ENCODE results near the gene PSME1. TPM values are rescaled to one million over a fixed set of nuclear protein-coding genes. Genes with fewer than 3 reads are reported as not detected.

Gene PSME1
- polyA plus RNA-seq, 1 donor from 2014 or later = 55.8 TPM

DNA sequence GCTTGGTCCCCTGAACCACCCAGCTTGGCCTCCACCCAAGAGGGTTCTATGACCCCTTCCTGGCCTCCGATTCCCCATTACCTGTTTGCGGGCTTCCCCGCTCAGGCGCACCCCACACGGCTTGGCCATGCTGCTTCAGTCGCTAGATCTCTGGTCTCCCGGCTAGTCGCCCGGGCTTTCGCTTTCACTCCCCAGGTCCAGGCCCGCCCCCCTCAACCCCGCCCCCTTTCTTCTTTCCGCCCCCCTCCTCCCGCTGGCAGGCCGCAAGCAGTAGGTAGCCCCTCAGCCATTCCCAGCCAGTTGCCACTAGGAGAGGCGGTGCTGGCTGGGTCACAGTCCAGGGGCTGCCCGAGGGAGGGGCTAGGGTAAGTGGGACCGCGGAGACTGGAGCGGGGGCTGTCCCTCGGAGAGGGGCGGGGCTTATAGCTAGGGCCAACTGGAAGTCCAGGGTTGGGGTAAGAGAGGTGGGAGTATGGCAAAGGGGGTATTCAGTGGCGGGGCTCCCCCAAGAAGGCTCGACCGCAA lies 10.5 kb downstream of the PSME1 start, which contains the start of gene PSME2:
Gene PSME2 (minus strand): TSS at position 158 of the 525 bp plus-strand sequence. CDS start 29 bp downstream, at position 129.
- Histone ChIP-seq H3K4me3 (ENCODE audit: low read length) (peak within 1 kb of the TSS; percentile 97), H3K9ac (ENCODE audit: low read length) (peak within 1 kb of the TSS; percentile 79), H3K36me3 (ENCODE audit: insufficient read depth, low read length) (no peaks in the 10 kb centered on the region), H3K27me3 (ENCODE audit: insufficient read depth, low read depth, low read length) (no peaks in the 10 kb centered on the region), H4K20me1 (ENCODE audit: insufficient read depth) (no peaks in the 10 kb centered on the region), H3K4me2 (ENCODE audit: low read length) (peak within 1 kb of the TSS; percentile 84), H2AFZ (ENCODE audit: low read depth, low read length) (peak within 1 kb of the TSS; percentile 95), H3K9me3 (ENCODE audit: low read length) (no peaks in the 10 kb centered on the region), H3K9me2 (ENCODE audit: insufficient read depth, low read length) (no peaks in the 10 kb centered on the region), H3F3A (ENCODE audit: insufficient read depth, low read length, poor library complexity, severe bottlenecking) (peaks cover 3% of the 10 kb centered on the region), H3K79me2 (replicated peaks; ENCODE audit: insufficient read depth, low read length) (peaks cover 9% of the 10 kb centered on the region), H3K27ac (ENCODE audit: low read length) (peak within 1 kb of the TSS; percentile 79)
- TF ChIP-seq TAF1 (IDR thresholded peaks at IDR 0.05; ENCODE audit: low read depth) = peak; percentile 32
- peak; percentile 47 for TF ChIP-seq MXI1 (conservative IDR thresholded peaks at IDR 0.05; ENCODE audit: poor library complexity, severe bottlenecking)
- TF ChIP-seq EZH2 (IDR thresholded peaks at IDR 0.05; ENCODE audit: borderline replicate concordance, insufficient read depth, low read length, poor library complexity, severe bottlenecking) = no peak
- TF ChIP-seq EP300 (conservative IDR thresholded peaks at IDR 0.05; ENCODE audit: poor library complexity, severe bottlenecking) = no peak

DNA sequence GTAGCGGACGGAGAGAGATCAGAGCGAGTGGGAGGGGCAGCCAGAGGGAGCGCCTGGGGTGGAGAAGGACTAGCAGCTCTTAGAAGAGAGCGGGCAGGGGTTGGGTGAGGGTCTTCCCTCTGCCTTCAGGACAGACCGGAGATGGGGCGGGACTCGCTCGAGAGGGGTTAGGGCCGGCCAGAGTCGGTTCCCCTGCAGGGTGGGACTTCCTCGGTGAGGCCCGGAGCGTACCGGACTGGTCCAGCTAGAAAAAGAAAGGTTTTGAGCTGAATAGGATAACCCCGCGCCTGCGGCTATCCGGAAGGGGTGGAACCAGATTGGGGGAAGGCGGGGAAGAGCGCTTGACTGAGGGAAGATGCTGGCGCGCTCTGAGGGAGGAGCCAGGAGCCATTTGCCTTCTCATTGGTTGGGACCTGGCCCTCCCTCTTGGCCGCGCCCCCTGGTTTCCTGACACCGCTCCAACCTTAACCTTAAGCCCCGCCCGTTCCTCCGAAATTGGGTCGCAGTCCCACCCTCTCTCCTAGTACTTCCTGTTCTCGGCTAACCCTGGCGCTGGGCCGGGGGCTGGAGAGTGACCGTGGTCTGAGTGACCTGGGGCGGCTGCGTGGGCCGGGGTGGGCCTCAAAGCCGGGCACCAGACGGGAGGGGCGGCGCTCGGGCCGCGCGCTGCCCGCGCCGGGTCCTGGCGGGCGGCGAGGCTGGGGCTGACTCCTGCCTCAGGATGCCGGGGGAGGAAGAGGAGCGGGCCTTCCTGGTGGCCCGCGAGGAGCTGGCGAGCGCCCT lies 11.2 kb downstream of the PSME1 start, which contains the start of gene RNF31:
Gene RNF31 (plus strand): TSS at position 521 of the 783 bp plus-strand sequence. CDS start 201 bp downstream, at position 722.
- no peaks in the 10 kb centered on the region for H3K27me3 ChIP-seq (ENCODE audit: insufficient read depth, low read depth, low read length)
- H3K4me2 ChIP-seq (ENCODE audit: low read length) = peak within 1 kb of the TSS; percentile 84
- H3K9me3 ChIP-seq (ENCODE audit: low read length) = no peaks in the 10 kb centered on the region
- peak within 1 kb of the TSS; percentile 79 for H3K9ac ChIP-seq (ENCODE audit: low read length)
- TF ChIP-seq RAD21 (conservative IDR thresholded peaks at IDR 0.05) (no peak), EP300 (conservative IDR thresholded peaks at IDR 0.05; ENCODE audit: poor library complexity, severe bottlenecking) (no peak), TAF1 (IDR thresholded peaks at IDR 0.05; ENCODE audit: low read depth) (peak; percentile 16), SMC3 (conservative IDR thresholded peaks at IDR 0.05; ENCODE audit: poor library complexity) (no peak), POLR2AphosphoS5 (IDR thresholded peaks at IDR 0.05) (peak; percentile 58), EZH2 (IDR thresholded peaks at IDR 0.05; ENCODE audit: borderline replicate concordance, insufficient read depth, low read length, poor library complexity, severe bottlenecking) (no peak), MXI1 (conservative IDR thresholded peaks at IDR 0.05; ENCODE audit: poor library complexity, severe bottlenecking) (peak; percentile 58)
- TF ChIP-seq, protein P1, sequence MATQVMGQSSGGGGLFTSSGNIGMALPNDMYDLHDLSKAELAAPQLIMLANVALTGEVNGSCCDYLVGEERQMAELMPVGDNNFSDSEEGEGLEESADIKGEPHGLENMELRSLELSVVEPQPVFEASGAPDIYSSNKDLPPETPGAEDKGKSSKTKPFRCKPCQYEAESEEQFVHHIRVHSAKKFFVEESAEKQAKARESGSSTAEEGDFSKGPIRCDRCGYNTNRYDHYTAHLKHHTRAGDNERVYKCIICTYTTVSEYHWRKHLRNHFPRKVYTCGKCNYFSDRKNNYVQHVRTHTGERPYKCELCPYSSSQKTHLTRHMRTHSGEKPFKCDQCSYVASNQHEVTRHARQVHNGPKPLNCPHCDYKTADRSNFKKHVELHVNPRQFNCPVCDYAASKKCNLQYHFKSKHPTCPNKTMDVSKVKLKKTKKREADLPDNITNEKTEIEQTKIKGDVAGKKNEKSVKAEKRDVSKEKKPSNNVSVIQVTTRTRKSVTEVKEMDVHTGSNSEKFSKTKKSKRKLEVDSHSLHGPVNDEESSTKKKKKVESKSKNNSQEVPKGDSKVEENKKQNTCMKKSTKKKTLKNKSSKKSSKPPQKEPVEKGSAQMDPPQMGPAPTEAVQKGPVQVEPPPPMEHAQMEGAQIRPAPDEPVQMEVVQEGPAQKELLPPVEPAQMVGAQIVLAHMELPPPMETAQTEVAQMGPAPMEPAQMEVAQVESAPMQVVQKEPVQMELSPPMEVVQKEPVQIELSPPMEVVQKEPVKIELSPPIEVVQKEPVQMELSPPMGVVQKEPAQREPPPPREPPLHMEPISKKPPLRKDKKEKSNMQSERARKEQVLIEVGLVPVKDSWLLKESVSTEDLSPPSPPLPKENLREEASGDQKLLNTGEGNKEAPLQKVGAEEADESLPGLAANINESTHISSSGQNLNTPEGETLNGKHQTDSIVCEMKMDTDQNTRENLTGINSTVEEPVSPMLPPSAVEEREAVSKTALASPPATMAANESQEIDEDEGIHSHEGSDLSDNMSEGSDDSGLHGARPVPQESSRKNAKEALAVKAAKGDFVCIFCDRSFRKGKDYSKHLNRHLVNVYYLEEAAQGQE (IDR thresholded peaks at IDR 0.05; ENCODE audit: borderline replicate concordance) = peak; percentile 53
- TF ChIP-seq, protein P2, sequence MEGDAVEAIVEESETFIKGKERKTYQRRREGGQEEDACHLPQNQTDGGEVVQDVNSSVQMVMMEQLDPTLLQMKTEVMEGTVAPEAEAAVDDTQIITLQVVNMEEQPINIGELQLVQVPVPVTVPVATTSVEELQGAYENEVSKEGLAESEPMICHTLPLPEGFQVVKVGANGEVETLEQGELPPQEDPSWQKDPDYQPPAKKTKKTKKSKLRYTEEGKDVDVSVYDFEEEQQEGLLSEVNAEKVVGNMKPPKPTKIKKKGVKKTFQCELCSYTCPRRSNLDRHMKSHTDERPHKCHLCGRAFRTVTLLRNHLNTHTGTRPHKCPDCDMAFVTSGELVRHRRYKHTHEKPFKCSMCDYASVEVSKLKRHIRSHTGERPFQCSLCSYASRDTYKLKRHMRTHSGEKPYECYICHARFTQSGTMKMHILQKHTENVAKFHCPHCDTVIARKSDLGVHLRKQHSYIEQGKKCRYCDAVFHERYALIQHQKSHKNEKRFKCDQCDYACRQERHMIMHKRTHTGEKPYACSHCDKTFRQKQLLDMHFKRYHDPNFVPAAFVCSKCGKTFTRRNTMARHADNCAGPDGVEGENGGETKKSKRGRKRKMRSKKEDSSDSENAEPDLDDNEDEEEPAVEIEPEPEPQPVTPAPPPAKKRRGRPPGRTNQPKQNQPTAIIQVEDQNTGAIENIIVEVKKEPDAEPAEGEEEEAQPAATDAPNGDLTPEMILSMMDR (IDR thresholded peaks at IDR 0.05; ENCODE audit: poor library complexity, severe bottlenecking) = no peak
- H4K20me1 ChIP-seq (ENCODE audit: insufficient read depth) = no peaks in the 10 kb centered on the region
- no peaks in the 10 kb centered on the region for H3K9me2 ChIP-seq (ENCODE audit: insufficient read depth, low read length)
- H3K36me3 ChIP-seq (ENCODE audit: insufficient read depth, low read length) = no peaks in the 10 kb centered on the region
- H3K27ac ChIP-seq (ENCODE audit: low read length) = peak within 1 kb of the TSS; percentile 79
- peaks cover 9% of the 10 kb centered on the region for H3K79me2 ChIP-seq (replicated peaks; ENCODE audit: insufficient read depth, low read length)
- no peaks in the 10 kb centered on the region for H3F3A ChIP-seq (ENCODE audit: insufficient read depth, low read length, poor library complexity, severe bottlenecking)
- peak within 1 kb of the TSS; percentile 95 for H2AFZ ChIP-seq (ENCODE audit: low read depth, low read length)
- peak within 1 kb of the TSS; percentile 97 for H3K4me3 ChIP-seq (ENCODE audit: low read length)

Measured in neural cell (in vitro differentiated cells).